Chondrocyte (in vitro differentiated cells): Measurements from ENCODE around the gene CBY3. TPM values are rescaled to one million over a fixed set of nuclear protein-coding genes. Genes with fewer than 3 reads are reported as not detected.
"Not testable (repeated sequence)": the region's sequence is repeated elsewhere in the genome, so short reads cannot be mapped to it uniquely, and the experiment has no call there.

Experiments
- DNase-seq: peaks from one replicate; pipeline ENCODE4 v3.0.0; 2021; ENCODE audit warnings: mixed read lengths, low spot score
- H3K27ac Mint-ChIP-seq: one replicate; pipeline ENCODE4 v1.8.0; 2021; ENCODE audit warnings: mild to moderate bottlenecking, moderate library complexity, mixed read lengths; ENCODE audit not compliant: unreplicated experiment
- H3K27me3 Mint-ChIP-seq: 2 replicates; pipeline ENCODE4 v1.8.0; 2021; ENCODE audit warnings: low read depth, mixed read lengths
- H3K36me3 Mint-ChIP-seq: 2 replicates; pipeline ENCODE4 v1.8.0; 2021; ENCODE audit warnings: low read depth, mixed read lengths
- H3K4me1 Mint-ChIP-seq: 2 replicates; pipeline ENCODE4 v1.8.0; 2021; ENCODE audit warnings: low read depth, mild to moderate bottlenecking, mixed read lengths
- H3K4me3 Mint-ChIP-seq: one replicate; pipeline ENCODE4 v1.8.0; 2021; ENCODE audit warnings: mild to moderate bottlenecking, moderate library complexity, mixed read lengths; ENCODE audit not compliant: unreplicated experiment
- H3K9me3 Mint-ChIP-seq: 2 replicates; pipeline ENCODE4 v1.8.0; 2021; ENCODE audit warnings: low read depth, mixed read lengths
- total RNA-seq: library from RNA; stranded (reverse); gene quantifications from 3 replicates; pipeline ENCODE4 v1.2.1, GENCODE V29; 2021
- TF ChIP-seq, protein P1 (sequence below): fragments of 200-600 bp; sonication (generic); IDR thresholded peaks from 2 replicates; pipeline ENCODE4 v1.5.0; 2021; ENCODE audit warnings: antibody characterized with exemption, mild to moderate bottlenecking, moderate library complexity

Gene CBY3
- total RNA-seq, 1 donor from 2014 or later = not detected

DNA sequence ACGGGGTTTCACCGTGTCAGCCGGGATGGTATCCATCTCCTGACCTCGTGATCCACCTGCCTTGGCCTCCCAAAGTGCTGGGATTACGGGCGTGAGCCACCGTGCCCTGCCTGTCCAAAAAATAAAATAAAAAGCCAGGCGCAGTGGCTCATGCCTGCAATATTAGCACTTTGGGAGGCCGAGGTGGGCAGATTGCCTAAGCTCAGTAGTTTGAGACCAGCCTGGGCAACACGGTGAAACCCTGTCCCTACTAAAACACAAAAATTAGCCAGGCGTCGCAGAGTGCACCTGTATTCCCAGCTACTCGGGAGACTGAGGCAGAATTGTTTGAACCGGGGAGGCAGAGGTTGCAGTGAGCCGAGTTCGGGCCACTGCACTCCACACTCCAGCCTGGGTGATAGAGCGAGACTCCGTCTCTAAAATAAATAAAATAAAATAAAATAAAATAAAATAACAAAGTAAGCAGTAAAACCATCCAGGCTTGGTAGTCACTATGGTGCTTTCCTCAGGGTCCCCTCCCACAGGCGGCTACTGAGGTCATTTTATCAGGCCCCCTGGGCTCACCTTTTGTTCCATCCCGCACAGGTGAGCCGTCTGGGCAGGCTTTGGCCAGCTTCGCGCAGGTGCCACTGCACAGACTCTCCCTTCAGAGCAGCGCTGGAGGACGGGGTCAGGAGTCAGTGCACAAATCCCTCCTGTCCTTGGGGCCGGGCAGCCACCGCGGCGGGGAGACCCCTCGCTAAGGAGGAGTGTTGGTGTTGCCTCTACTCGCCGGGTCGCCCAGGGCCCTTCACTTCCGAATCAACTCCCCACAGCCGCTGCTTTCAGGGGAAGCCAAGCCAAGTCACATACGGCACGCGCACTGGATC lies 47.1 kb downstream of the CBY3 start:
- not testable (repeated sequence) for H3K4me1 Mint-ChIP-seq, H3K36me3 Mint-ChIP-seq, H3K9me3 Mint-ChIP-seq, DNase-seq, H3K27ac Mint-ChIP-seq, H3K27me3 Mint-ChIP-seq
- peak overlapping the region; percentile 57 for H3K4me3 Mint-ChIP-seq
- TF ChIP-seq, protein P1, sequence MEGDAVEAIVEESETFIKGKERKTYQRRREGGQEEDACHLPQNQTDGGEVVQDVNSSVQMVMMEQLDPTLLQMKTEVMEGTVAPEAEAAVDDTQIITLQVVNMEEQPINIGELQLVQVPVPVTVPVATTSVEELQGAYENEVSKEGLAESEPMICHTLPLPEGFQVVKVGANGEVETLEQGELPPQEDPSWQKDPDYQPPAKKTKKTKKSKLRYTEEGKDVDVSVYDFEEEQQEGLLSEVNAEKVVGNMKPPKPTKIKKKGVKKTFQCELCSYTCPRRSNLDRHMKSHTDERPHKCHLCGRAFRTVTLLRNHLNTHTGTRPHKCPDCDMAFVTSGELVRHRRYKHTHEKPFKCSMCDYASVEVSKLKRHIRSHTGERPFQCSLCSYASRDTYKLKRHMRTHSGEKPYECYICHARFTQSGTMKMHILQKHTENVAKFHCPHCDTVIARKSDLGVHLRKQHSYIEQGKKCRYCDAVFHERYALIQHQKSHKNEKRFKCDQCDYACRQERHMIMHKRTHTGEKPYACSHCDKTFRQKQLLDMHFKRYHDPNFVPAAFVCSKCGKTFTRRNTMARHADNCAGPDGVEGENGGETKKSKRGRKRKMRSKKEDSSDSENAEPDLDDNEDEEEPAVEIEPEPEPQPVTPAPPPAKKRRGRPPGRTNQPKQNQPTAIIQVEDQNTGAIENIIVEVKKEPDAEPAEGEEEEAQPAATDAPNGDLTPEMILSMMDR = peak; percentile 36

Other genes starting within 250 kb of the CBY3 start
- gene RUFY1, start 130.5 kb downstream of the CBY3 start, total RNA-seq = 34.4 to 43.1 TPM (median 36.9 TPM) in 3 replicates
- gene HNRNPH1, start 57.4 kb downstream of the CBY3 start, total RNA-seq = 341 to 426 TPM (median 348 TPM) in 3 replicates
- gene CANX, start 17.9 kb upstream of the CBY3 start, total RNA-seq = 695 to 849 TPM (median 699 TPM) in 3 replicates
- gene MAML1, start 51.8 kb upstream of the CBY3 start, total RNA-seq = 29.3 to 29.9 TPM (median 29.9 TPM) in 3 replicates
- gene LTC4S, start 113.0 kb upstream of the CBY3 start, total RNA-seq = 1.2 to 1.7 TPM (median 1.3 TPM) in 3 replicates
- 135 to 144 TPM (median 142 TPM) in 3 replicates for gene MGAT4B, start 125.8 kb upstream of the CBY3 start, total RNA-seq
- 219 to 297 TPM (median 296 TPM) in 3 replicates for gene SQSTM1, start 139.9 kb upstream of the CBY3 start, total RNA-seq
- gene MRNIP, start 177.8 kb upstream of the CBY3 start, total RNA-seq = 13.4 to 20.0 TPM (median 16.4 TPM) in 3 replicates
- 107 to 130 TPM (median 118 TPM) in 3 replicates for gene TBC1D9B, start 226.9 kb upstream of the CBY3 start, total RNA-seq